GM19035 (cell line): Measurements from ENCODE around the gene ALLC.

Experiments used
- ATAC-seq: cut with Tn5 transposase; IDR thresholded peaks from one replicate; pipeline ENCODE4 v1.9.1; 2021; ENCODE audit not compliant: unreplicated experiment

The ALLC gene

DNA sequence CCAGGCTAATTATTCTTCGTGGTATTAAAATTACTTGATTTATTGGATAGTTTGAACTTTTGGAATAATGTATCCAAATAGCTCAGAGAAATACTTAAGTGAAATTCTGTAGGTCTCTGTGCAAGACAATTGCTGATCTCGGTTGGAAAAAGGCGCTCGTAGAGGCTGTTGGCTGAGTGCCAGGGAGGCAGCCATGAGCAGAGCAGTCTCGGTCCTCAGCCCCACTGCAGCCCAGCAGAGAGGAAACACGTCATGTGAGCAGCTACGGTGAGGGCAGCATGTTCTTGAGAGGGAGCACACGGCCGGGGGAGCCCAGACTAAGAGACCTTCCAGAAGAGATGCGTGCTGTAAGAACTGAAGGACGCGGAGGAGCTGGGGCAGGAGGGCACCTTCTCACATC is 87.9 kb downstream of the ALLC start:
- ATAC-seq = no peak

DNA sequence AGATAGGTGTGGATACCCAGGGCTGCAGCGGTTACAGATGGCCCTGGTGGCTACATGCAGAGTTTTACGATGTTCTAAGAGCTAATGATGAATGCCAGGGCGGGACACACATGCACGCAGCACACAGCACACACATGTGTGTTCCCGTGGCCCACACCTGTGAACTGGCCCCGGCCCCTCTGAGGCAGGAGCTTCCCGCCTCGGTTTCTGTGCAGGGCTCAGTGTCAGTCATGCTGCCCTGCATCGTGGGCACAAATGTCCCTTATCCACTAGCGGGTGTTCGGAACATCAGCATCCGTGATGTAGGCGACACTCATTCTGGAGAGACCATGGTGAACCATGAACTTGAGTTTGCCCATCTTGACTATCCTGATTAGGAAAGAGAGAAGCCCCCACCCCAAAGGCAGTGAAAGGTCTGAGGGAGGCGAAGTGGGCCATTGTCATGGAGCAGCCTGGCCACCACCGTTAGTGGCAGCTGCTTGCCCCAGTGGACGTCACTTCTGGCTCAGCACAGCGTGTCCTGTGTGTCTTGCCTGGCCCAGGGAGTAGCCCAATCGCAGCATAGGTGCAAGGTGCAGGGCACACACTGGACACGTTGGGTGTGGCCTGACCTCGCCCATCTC is 89.1 kb downstream of the ALLC start:
- no peak for ATAC-seq

DNA sequence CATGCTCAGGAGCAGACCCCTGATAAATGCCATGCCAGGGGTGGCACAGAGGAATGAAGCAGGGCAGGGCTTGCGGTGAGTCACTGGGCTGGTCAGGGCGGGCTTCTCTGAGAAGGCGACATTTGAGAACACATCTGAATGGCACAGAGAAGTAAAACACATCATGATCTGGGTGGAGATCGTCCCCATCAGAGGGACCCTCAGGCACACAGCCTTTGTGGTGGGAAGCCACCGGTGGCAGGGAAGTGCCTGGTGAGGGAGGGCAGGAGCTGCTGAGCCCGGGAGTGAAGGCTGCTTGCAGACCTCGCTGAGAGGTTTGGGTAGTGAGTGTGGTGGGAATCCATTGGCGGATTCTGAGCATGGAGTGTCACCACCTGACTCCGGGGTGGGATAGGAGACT is 89.8 kb downstream of the ALLC start:
- no peak for ATAC-seq

DNA sequence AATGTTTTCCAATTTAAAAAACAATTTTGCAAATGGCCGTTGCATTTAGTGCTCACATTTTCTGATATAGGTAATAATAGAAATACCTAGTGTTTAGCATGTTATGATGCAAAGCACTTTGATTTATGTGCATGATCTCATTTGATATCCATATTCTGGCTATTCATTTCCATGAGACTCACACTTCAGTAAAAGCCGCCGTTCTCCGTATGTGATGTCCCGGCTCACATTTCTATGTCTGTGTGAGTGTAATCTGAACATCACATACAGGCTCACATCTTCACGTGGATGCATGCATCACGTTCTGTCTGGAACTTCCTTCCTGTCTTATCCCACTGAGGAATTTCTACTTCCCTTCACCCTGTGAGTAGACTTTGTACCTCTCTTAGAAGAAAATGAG is 91.2 kb downstream of the ALLC start:
- ATAC-seq = no peak

DNA sequence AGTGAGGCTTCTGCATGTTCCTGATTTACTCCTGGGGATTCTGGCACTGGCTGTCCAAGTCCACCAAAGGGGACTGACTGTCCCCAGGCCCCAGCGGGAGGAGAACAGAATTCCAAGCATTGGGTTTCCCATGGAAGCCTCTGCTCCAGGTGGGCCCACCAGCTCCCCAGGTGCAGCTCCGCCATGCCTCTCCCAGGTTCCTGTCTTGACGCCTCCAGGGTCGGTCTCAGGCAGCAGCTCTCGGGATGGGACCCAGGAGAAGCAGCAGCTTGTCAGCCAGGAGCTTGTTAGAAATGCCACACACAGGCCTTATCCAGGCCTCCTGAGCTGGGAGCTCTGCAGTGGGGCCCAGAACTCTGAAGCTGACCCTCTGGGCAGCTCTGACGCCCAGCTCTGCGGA is 93.3 kb downstream of the ALLC start:
- ATAC-seq = no peak

DNA sequence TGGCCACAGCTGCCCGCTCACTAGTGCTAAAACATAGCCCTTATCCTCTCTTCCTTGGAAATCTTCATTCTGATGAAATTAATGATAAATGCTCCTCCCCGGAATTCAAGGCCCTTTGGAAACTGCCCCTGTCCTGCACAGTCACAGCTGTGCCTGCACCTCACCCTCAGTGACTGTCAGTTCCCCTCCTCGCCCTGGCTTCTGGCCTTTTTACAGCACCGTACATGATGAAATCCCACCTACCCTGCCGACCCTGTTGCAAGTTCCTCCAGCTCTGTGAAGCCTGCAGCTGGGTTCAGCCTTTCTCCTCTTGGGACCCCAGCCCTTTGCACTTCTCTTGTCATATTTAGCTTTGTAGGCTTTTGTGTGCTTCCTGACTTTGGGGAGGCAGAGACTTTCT is 93.8 kb downstream of the ALLC start:
- ATAC-seq = no peak
